Muscle of leg (tissue), 11 donors: ENCODE data around the gene PLPPR2. TPM values are rescaled to one million over a fixed set of nuclear protein-coding genes. Genes with fewer than 3 reads are reported as not detected.

ENCODE experiments used
- DNase-seq: peaks from one replicate; pipeline ENCODE4 v3.0.0; 2013
- H3K27ac ChIP-seq: one replicate; pipeline ENCODE4 v1.5.1; 2013; ENCODE audit warnings: mild to moderate bottlenecking, low read length, control low read depth
- H3K27me3 ChIP-seq: one replicate; pipeline ENCODE4 v1.6.1; 2013; ENCODE audit warnings: low read length; ENCODE audit not compliant: control insufficient read depth, insufficient read depth
- H3K36me3 ChIP-seq: one replicate; pipeline ENCODE4 v1.6.1; 2013; ENCODE audit warnings: low read length; ENCODE audit not compliant: control insufficient read depth, insufficient read depth
- H3K4me1 ChIP-seq: one replicate; pipeline ENCODE4 v1.6.1; 2013; ENCODE audit warnings: low read length; ENCODE audit not compliant: control insufficient read depth, insufficient read depth
- H3K4me3 ChIP-seq: one replicate; pipeline ENCODE4 v1.5.1; 2013; ENCODE audit warnings: low read length, control low read depth
- H3K9me3 ChIP-seq: replicated peaks from 2 replicates; pipeline ENCODE4 v1.6.1; 2013; ENCODE audit warnings: low read depth, low read length; ENCODE audit not compliant: control insufficient read depth
- WGBS: methylation state at CpG from one replicate; pipeline ENCODE4 v1.1.5; 2013; ENCODE audit warnings: missing lambda C conversion rate; ENCODE audit not compliant: insufficient coverage; 5-methylcytosine and 5-hydroxymethylcytosine counted together
- polyA plus RNA-seq, 8 donors: library from polyadenylated mRNA; unstranded; fragments of 120-200 nt; gene quantifications; one replicate each; pipeline versions ENCODE4 v1.2.1 to v1.2.3, GENCODE V29; 2013; ENCODE audit warnings: inconsistent platforms in 1 of 8, low replicate concordance in 1 of 8; ENCODE audit not compliant: insufficient read length in 8 of 8, insufficient read depth in 1 of 8
- total RNA-seq: library from RNA; stranded (reverse); fragments of 120-200 nt; gene quantifications from one replicate; pipeline ENCODE4 v1.2.4, GENCODE V29; 2013

Gene PLPPR2
- total and polyA plus RNA-seq, 9 donors = 4.8 to 16.7 (median 13.0) TPM

DNA sequence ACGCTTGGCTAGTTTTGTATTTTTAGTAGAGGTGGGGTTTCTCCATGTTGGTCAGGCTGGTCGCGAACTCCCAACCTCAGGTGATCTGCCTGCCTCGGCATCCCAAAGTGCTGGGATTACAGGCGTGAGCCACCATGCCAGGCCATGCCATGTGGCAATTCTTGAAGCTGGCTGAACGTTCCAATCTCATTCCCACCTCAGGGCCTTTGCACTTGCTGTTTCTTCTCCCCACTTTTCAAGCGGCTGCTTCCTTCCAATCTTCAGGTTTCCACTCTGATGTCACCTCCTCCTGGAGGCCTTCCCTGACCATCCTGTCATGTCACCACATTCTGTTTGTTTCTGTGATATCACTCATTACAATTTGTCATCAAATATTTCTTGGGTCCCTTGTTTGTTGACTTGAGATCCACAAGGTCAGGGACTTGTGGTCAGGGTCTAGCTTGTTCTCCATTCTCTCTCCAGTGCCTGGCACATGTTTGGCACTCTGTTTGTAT lies 24.7 kb downstream of the PLPPR2 start:
- H3K4me1 ChIP-seq = peaks cover 44% of the 10 kb centered on the region
- H3K36me3 ChIP-seq = peaks cover 6% of the 10 kb centered on the region
- H3K27ac ChIP-seq = no peak overlapping the region
- H3K9me3 ChIP-seq = no peaks in the 10 kb centered on the region
- H3K4me3 ChIP-seq = no peak overlapping the region
- H3K27me3 ChIP-seq = peaks cover 32% of the 10 kb centered on the region
- no peak for DNase-seq
- 94% methylated on average over 6 of the region's 7 CpGs for WGBS

GRCh38 chr19:11380653-11381537 lies 25.7 kb downstream of the PLPPR2 start:
- Histone ChIP-seq H3K27me3 (peaks cover 32% of the 10 kb centered on the region), H3K4me1 (peaks cover 36% of the 10 kb centered on the region), H3K9me3 (no peaks in the 10 kb centered on the region), H3K4me3 (peak overlapping the region; percentile 84), H3K27ac (peak overlapping the region; percentile 84), H3K36me3 (peaks cover 6% of the 10 kb centered on the region)
- DNase-seq = peak; percentile 99
- WGBS = 2% methylated on average over 52 of the region's 54 CpGs

- peaks cover 32% of the 10 kb centered on the region for H3K4me1 ChIP-seq
- under 1% methylated on average over 57 of the region's 65 CpGs for WGBS
- no peak overlapping the region for H3K27ac ChIP-seq
- peak; percentile 39 for DNase-seq
- H3K27me3 ChIP-seq = peaks cover 32% of the 10 kb centered on the region
- H3K9me3 ChIP-seq = no peaks in the 10 kb centered on the region
- peak overlapping the region; percentile 36 for H3K4me3 ChIP-seq
- peaks cover under 1% of the 10 kb centered on the region for H3K36me3 ChIP-seq
These were observed 27.9 kb downstream of the PLPPR2 start for GRCh38 chr19:11382898-11383705.

- Histone ChIP-seq H3K4me1 (peaks cover 32% of the 10 kb centered on the region), H3K9me3 (no peaks in the 10 kb centered on the region), H3K36me3 (no peaks in the 10 kb centered on the region), H3K4me3 (peak overlapping the region; percentile 36), H3K27me3 (peaks cover 32% of the 10 kb centered on the region), H3K27ac (no peak overlapping the region)
- 0% methylated on average over 9 of the region's 9 CpGs for WGBS
- DNase-seq = no peak
These were observed 28.4 kb downstream of the PLPPR2 start for GRCh38 chr19:11383706-11384048.

GRCh38 chr19:11384778-11385129 lies 29.5 kb downstream of the PLPPR2 start:
- DNase-seq = no peak
- peaks cover 32% of the 10 kb centered on the region for H3K27me3 ChIP-seq
- H3K9me3 ChIP-seq = no peaks in the 10 kb centered on the region
- no peak overlapping the region for H3K4me3 ChIP-seq
- H3K27ac ChIP-seq = no peak overlapping the region
- no peaks in the 10 kb centered on the region for H3K36me3 ChIP-seq
- peaks cover 32% of the 10 kb centered on the region for H3K4me1 ChIP-seq
- WGBS = 43% methylated on average over 1 of the region's 5 CpGs

- WGBS = 73% methylated on average over 15 of the region's 19 CpGs
- H3K4me1 ChIP-seq = peaks cover 18% of the 10 kb centered on the region
- H3K27me3 ChIP-seq = peaks cover 20% of the 10 kb centered on the region
- no peak overlapping the region for H3K27ac ChIP-seq
- H3K36me3 ChIP-seq = no peaks in the 10 kb centered on the region
- DNase-seq = peak; percentile 53
- peaks cover 4% of the 10 kb centered on the region for H3K9me3 ChIP-seq
- no peak overlapping the region for H3K4me3 ChIP-seq
These were observed 32.2 kb downstream of the PLPPR2 start for GRCh38 chr19:11387162-11388034.

GRCh38 chr19:11390359-11390758 lies 35.1 kb downstream of the PLPPR2 start:
- H3K36me3 ChIP-seq = no peaks in the 10 kb centered on the region
- H3K27me3 ChIP-seq = peaks cover 4% of the 10 kb centered on the region
- 80% methylated on average over 1 of the region's 2 CpGs for WGBS
- H3K27ac ChIP-seq = no peak overlapping the region
- H3K9me3 ChIP-seq = peaks cover 4% of the 10 kb centered on the region
- H3K4me3 ChIP-seq = no peak overlapping the region
- no peak for DNase-seq
- H3K4me1 ChIP-seq = no peaks in the 10 kb centered on the region

- H3K4me3 ChIP-seq = no peak overlapping the region
- H3K9me3 ChIP-seq = peaks cover 4% of the 10 kb centered on the region
- no peaks in the 10 kb centered on the region for H3K36me3 ChIP-seq
- no peak for DNase-seq
- no CpG with 5 or more reads among the region's 4 CpGs for WGBS
- H3K4me1 ChIP-seq = no peaks in the 10 kb centered on the region
- H3K27me3 ChIP-seq = peaks cover 4% of the 10 kb centered on the region
- H3K27ac ChIP-seq = no peak overlapping the region
These were observed 35.9 kb downstream of the PLPPR2 start for GRCh38 chr19:11390933-11391680.

DNA sequence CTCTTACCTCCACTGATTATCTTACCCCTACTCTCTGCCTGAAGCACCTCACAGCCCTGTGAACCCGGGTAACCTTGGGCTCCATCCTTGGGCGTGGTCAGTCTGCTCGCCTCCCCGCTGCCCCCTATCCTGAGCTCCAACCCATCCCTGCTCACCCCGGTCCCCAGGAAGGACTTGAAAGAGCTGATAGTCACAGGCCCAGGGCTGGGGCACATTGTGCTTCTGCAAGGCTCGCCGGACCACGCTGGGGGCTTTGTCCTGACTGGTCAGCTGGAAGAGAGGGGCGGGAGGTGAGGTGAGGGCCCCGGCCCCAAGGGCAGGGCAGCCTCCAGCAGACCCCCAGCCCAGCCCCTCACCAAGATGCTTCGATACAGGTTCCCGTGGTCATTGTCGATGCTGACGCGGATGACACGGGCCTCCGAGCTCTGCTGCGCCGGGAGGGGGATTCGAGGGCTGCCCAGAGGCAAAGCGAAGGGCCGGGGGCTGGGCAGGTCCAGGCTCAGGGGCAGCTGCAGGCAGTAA lies 41.9 kb downstream of the PLPPR2 start:
- DNase-seq = no peak
- Histone ChIP-seq H3K36me3 (no peaks in the 10 kb centered on the region), H3K4me1 (no peaks in the 10 kb centered on the region), H3K4me3 (no peak overlapping the region), H3K27me3 (peaks cover 4% of the 10 kb centered on the region), H3K9me3 (no peaks in the 10 kb centered on the region), H3K27ac (no peak overlapping the region)
- WGBS = 74% methylated on average over 6 of the region's 22 CpGs
